Right renal pelvis (tissue), 4 donors: ENCODE measurements around the gene JAM2. TPM values are rescaled to one million over a fixed set of nuclear protein-coding genes. Genes with fewer than 3 reads are reported as not detected.
"Not testable (repeated sequence)": the region's sequence is repeated elsewhere in the genome, so short reads cannot be mapped to it uniquely, and the experiment has no call there.

Source experiments
- DNase-seq, 4 donors: peaks; one replicate each; pipeline ENCODE4 v3.0.0-alpha.2; 2013; ENCODE audit warnings: low read depth in 4 of 4, low spot score in 3 of 4, missing footprints in 1 of 4
- polyA plus RNA-seq, 4 donors: library from polyadenylated mRNA; unstranded; fragments of 120-200 nt; gene quantifications; one replicate each; pipeline ENCODE4 v1.2.1, GENCODE V29; 2013; ENCODE audit not compliant: insufficient read length in 4 of 4

JAM2 gene
- polyA plus RNA-seq, 4 donors = 12.0 to 14.6 (median 13.1) TPM

GRCh38 chr21:25640943-25641292, 1.9 kb downstream of the JAM2 start:
- DNase-seq = no peak

- DNase-seq = no peak
These were observed 4.4 kb downstream of the JAM2 start for GRCh38 chr21:25643486-25643885.

GRCh38 chr21:25646474-25646873, 7.4 kb downstream of the JAM2 start:
- DNase-seq = no peak

GRCh38 chr21:25647647-25648046, 8.6 kb downstream of the JAM2 start:
- no peak for DNase-seq

GRCh38 chr21:25649146-25649545, 10.1 kb downstream of the JAM2 start:
- no peak for DNase-seq

GRCh38 chr21:25656412-25656811, 17.4 kb downstream of the JAM2 start:
- DNase-seq = no peak

GRCh38 chr21:25657140-25657539, 18.1 kb downstream of the JAM2 start:
- no peak for DNase-seq

GRCh38 chr21:25658427-25659035, 19.5 kb downstream of the JAM2 start:
- DNase-seq = no peak

- no peak for DNase-seq
These were observed 21.2 kb downstream of the JAM2 start for GRCh38 chr21:25660233-25660632.

GRCh38 chr21:25664491-25664931, 25.5 kb downstream of the JAM2 start:
- DNase-seq = no peak

- DNase-seq = no peak
These were observed 31.7 kb downstream of the JAM2 start for GRCh38 chr21:25670726-25671125.

- DNase-seq = no peak
These were observed 37.4 kb downstream of the JAM2 start for GRCh38 chr21:25676451-25676850.

GRCh38 chr21:25682382-25682781, 43.3 kb downstream of the JAM2 start:
- no peak for DNase-seq

- DNase-seq = no peak
These were observed 48.7 kb downstream of the JAM2 start for GRCh38 chr21:25687787-25688186.

GRCh38 chr21:25688275-25689155, 49.5 kb downstream of the JAM2 start:
- DNase-seq = peak in 1 of 4 donors; percentile 3

GRCh38 chr21:25689226-25689625, 50.2 kb downstream of the JAM2 start:
- DNase-seq = no peak

GRCh38 chr21:25691976-25692375, 52.9 kb downstream of the JAM2 start:
- no peak for DNase-seq

GRCh38 chr21:25695461-25695860, 56.4 kb downstream of the JAM2 start:
- DNase-seq = not testable (repeated sequence)

- no peak for DNase-seq
These were observed 61.7 kb downstream of the JAM2 start for GRCh38 chr21:25700741-25701140.

- no peak for DNase-seq
These were observed 62.5 kb downstream of the JAM2 start for GRCh38 chr21:25701529-25701928.

GRCh38 chr21:25708467-25709065, 69.5 kb downstream of the JAM2 start:
- DNase-seq = peak in 3 of 4 donors; percentile 5 to 17 (median 14)
